Subcutaneous adipose tissue (tissue), 4 donors: ENCODE data around the gene NCK2. TPM values are rescaled to one million over a fixed set of nuclear protein-coding genes. Genes with fewer than 3 reads are reported as not detected.

Experiments
- CTCF ChIP-seq: fragments of 450-650 bp; IDR thresholded peaks from one replicate; pipeline ENCODE4 v1.5.1; 2016; ENCODE audit warnings: low read depth, mild to moderate bottlenecking, control low read depth, antibody characterized with exemption, moderate library complexity
- total RNA-seq, 4 donors: library from RNA; depleted of rRNA; stranded (reverse); fragments of >200 nt; gene quantifications; one replicate each; pipeline ENCODE4 v1.1.0, GENCODE V29; 2016

The NCK2 gene
- total RNA-seq, 4 donors from 2014 or later = 24.3 to 35.2 (median 27.0) TPM

GRCh38 chr2:105895990-105896764 lies 151.5 kb downstream of the NCK2 start:
- TF ChIP-seq CTCF = no peak

GRCh38 chr2:105896765-105897163 lies 152.1 kb downstream of the NCK2 start:
- no peak for TF ChIP-seq CTCF

- no peak for TF ChIP-seq CTCF
Observed at GRCh38 chr2:105903051-105903674, 158.5 kb downstream of the NCK2 start.

GRCh38 chr2:105904938-105905337 lies 160.2 kb downstream of the NCK2 start:
- no peak for TF ChIP-seq CTCF

GRCh38 chr2:105906481-105906880 lies 161.8 kb downstream of the NCK2 start:
- TF ChIP-seq CTCF = no peak

GRCh38 chr2:105907184-105907583 lies 162.5 kb downstream of the NCK2 start:
- TF ChIP-seq CTCF = no peak

- TF ChIP-seq CTCF = no peak
Observed at GRCh38 chr2:105909215-105909614, 164.5 kb downstream of the NCK2 start.
